ENCODE results near the gene ADAT3.

GRCh38 chr19:1944916-1945561 lies 39.8 kb downstream of the ADAT3 start:
- TF ChIP-seq, protein P1, sequence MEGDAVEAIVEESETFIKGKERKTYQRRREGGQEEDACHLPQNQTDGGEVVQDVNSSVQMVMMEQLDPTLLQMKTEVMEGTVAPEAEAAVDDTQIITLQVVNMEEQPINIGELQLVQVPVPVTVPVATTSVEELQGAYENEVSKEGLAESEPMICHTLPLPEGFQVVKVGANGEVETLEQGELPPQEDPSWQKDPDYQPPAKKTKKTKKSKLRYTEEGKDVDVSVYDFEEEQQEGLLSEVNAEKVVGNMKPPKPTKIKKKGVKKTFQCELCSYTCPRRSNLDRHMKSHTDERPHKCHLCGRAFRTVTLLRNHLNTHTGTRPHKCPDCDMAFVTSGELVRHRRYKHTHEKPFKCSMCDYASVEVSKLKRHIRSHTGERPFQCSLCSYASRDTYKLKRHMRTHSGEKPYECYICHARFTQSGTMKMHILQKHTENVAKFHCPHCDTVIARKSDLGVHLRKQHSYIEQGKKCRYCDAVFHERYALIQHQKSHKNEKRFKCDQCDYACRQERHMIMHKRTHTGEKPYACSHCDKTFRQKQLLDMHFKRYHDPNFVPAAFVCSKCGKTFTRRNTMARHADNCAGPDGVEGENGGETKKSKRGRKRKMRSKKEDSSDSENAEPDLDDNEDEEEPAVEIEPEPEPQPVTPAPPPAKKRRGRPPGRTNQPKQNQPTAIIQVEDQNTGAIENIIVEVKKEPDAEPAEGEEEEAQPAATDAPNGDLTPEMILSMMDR (IDR thresholded peaks at IDR 0.05; ENCODE audit: low read depth, low read length, missing input control) = no peak
- no peak for TF ChIP-seq MAX (IDR thresholded peaks at IDR 0.05)
- no peak for TF ChIP-seq EGR1 (IDR thresholded peaks at IDR 0.05; ENCODE audit: low read depth in 2 of 2)
- TF ChIP-seq GABPA (IDR thresholded peaks at IDR 0.05 in 1 of 2, conservative IDR thresholded peaks at IDR 0.05 in 1 of 2) = no peak
- no peak for TF ChIP-seq REST (IDR thresholded peaks at IDR 0.05)
- no peak for TF ChIP-seq SP1 (IDR thresholded peaks at IDR 0.05)
- TF ChIP-seq RAD21 (IDR thresholded peaks at IDR 0.05) = no peak
- no peak for TF ChIP-seq YY1 (IDR thresholded peaks at IDR 0.05)
- no peak for TF ChIP-seq TAF1 (conservative IDR thresholded peaks at IDR 0.05)
- TF ChIP-seq FOXA1 (IDR thresholded peaks at IDR 0.05) = no peak
